NCI-H2171 (cell line): Measurements from ENCODE around the gene MIGA2.
"Not testable (repeated sequence)": the region's sequence is repeated elsewhere in the genome, so short reads cannot be mapped to it uniquely, and the experiment has no call there.

Experiments
- DNase-seq: peaks from one replicate; lab custom pipeline; 2025; lab: John Stamatoyannopoulos, UW

MIGA2 gene

GRCh38 chr9:129011761-129012181, 24.7 kb upstream of the MIGA2 start:
- DNase-seq = no peak

DNA sequence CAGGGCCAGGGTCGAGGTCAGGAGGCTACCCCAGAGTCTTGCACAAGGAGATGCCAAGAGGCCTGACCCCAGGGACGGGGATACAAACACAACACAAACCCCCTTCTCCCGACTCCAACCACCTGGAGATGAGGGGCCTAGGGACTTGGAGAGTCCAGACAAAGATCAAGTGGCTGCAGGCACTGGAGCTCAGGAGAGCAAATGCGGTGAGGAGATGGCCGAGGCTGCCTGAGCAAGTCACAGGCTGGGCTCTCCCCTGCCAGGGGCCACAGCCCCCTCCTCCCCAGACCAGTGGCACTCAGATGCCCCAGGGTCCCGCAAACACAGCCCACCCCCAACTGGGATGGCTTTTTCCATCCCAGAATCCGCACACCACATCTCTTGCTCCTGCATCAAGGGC, 24.1 kb upstream of the MIGA2 start:
- DNase-seq = no peak

GRCh38 chr9:129012893-129013448, 23.5 kb upstream of the MIGA2 start:
- DNase-seq = no peak

- DNase-seq = no peak
Observed at GRCh38 chr9:129013674-129014073, 22.8 kb upstream of the MIGA2 start.

GRCh38 chr9:129014124-129014523, 22.3 kb upstream of the MIGA2 start:
- DNase-seq = no peak

DNA sequence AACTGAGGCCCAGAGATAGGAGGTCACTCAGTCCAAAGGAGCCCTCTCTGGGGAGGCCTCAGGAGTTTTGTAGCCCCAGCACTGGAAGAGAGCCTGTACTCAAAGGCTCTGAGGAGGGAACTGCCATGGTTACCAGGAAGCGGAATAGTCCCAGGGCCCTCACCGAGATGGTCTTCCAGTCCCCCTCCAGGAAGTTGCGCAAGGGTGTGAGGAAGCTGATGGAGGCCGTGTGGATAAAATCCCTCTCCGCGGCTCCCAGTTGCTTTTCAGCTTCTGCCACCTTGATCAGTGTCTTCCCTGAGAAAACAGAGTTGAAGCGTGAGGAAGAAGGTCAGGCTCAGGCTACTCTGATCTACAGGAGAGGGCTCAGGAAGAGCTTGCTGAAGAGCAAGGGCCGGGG, 21.8 kb upstream of the MIGA2 start:
- DNase-seq = no peak

GRCh38 chr9:129021091-129021490, 15.3 kb upstream of the MIGA2 start:
- DNase-seq = no peak

DNA sequence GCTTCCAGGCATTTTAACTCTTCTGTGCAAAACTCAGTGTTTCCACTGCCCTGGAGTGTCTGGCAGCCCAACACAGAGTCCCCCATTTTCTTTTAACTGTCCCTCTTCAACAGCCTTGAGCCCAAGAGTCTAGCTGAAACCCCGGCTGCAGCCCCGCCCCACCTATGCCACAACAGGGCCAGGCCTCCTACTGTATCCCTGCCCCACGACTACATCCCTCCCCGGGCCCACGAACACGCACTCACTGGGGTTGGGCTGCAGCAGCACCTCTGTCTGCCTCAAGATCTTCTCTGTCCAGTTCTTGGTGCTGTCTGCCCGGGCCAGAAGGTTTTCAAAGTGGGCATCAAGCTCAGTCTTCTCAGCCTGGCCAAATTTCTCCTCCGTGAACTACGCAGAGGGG, 14.4 kb upstream of the MIGA2 start:
- no peak for DNase-seq

DNA sequence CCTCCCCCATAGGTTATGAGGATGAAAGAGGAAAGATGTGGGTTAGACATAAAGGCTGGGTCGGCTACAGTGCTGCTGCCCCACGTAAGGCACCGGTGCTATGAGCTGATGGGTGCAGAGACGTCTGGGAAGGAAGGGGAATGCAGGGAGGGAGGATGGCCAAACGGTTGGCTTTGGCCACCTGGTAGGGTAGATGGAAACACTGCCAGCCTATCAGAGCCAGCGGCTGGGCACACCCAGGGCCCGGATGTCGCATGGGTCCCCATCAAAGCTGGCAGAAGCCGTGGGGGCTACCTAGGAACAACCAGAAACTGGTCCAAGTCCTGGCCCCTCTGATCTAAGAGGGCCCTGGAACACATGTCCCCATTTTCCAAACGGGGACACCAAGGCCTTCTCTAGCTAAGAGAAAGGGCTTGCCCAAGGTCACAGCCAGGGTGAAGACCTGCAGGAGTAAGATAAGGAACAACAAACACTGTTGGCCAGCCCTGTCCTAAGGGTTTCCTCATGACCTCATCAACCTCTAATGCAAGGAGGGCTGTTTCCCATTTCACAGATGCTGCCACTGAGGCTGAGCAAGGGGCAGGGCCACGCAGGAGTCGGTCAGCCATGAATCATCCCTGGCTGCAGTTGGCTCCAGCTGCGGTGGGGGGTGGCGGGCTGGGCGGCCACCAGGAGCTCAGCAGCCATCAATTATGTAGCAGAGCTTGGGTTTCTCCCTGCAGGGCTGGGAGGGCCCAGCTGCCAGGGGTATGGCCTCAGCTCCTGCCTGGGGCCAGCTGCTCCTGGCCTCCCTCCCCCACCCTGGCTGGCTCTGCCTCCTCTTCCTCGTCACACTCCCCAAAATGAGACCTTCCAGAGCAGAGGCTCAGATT, 13.2 kb upstream of the MIGA2 start:
- DNase-seq = peak; percentile 51

DNA sequence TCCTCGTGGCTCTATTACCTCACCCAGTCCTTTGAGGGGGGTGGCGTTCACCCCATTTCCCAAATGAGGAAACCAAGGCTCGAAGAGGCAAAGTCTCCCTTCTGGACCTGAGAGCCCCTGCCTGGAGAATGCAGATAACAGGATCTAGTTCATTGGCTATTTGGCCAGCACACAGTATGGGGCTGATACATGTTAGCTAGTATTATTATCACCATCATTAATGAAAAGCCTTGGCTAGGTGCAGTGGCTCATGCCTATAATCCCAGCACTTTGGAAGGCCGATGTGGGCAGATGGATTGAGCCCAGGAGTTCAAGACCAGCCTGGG, 12.6 kb upstream of the MIGA2 start:
- no peak for DNase-seq

DNA sequence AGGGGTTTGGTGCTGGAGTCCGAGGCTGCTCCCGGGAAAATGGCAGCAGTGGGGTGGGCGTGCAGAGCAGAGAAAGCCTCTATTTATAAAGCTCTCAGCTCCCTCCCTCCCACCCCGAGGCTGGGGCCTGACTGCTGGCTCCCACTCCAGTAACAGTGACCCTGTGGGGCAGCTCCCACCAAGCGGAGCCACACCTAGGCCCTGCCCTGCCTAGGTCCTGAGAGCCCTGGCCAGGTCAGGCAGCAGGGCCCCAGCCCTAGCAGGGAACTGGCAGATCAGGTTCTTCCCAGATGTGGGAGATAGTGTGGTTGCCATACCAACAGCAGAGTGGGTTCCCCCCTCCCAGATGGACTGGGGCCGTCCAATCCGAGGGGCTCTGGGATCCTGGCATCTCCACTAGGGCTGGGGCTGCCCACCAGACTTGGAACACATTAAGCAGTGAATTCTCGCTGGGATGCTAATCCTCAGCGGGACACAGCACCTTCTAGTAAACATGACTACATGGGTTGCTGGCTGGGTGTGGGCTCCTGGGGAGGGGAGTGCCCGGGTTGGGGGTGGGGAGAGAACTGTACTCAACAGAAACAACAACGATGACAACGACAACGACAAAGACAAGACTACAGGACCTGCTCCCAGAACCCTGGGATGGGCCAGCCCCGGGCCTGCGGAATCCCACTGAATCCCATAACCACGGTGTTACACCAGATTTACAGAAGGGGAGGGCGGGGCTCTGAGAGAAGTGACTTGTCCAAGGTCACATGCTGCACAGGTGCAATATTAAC, 9.8 kb upstream of the MIGA2 start:
- no peak for DNase-seq

- DNase-seq = no peak
Observed at GRCh38 chr9:129027224-129027684, 9.2 kb upstream of the MIGA2 start.

DNA sequence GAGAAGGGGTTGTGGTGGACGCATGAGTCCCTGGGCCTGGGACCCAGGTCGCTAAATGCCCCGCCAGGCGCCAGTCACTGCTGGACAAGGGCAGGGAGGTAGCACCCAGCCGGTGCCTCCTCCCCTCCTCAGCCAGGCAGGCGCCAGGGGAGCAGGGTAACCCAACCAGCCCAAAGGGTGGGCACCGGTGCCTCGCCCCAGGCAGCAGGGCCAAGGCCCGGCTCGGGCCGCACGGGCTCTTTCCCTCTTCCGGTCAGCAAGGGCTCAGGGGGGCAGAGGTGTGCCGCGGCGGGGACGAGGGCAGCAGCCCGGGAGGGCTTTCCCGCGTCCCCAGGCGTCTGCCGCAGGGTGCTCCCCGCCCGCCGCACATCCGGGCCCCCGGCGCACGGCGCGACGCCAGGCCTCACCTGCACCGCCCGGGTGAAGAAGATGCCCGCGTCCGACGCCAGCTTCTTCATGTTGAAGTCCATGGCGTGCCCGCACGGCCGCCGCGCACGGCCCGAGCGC, 8.7 kb upstream of the MIGA2 start:
- peak; percentile 84 for DNase-seq

DNA sequence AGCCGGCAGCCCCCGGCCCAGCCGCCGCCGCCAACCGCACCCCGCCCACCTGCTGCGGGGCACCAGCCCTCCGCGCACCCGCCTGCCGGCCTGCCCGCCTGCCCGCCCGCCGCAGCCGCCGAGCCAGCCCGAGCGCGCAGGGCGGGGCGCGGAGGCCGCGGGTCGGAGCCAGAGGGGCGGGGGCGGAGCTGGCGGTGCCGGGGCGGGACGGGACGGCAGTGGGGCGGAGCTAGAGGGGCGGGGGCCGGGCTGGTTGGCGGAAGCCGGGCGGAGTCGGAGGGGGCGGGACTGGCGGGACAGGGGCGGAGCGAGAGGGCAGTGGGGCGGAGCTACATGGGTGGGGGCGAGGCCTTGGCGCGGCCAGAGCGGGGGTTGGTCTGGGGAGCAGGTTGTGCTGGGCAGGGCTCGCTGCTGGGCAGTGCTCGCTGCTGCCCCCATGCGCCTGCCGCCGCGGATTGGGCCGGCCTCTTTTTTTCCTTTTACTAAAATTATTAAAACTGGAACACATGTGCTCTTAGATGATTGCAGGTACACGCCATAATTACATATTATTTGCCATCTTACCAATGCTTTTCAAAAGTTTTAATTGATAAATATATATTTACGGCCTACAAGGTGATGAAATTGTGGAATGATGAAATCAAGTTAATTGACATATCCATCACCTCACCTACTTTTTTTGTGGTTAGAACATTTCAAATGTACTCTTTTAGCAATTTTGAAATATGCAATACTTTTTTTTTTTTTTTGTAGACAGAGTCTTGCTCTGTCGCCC, 8.0 kb upstream of the MIGA2 start, which contains the start of gene SH3GLB2:
SH3GLB2 (minus strand) TSS at position 140 of the 775 bp plus-strand sequence. CDS start 177 bp downstream, outside the sequence.
- DNase-seq = peak; percentile 94

DNA sequence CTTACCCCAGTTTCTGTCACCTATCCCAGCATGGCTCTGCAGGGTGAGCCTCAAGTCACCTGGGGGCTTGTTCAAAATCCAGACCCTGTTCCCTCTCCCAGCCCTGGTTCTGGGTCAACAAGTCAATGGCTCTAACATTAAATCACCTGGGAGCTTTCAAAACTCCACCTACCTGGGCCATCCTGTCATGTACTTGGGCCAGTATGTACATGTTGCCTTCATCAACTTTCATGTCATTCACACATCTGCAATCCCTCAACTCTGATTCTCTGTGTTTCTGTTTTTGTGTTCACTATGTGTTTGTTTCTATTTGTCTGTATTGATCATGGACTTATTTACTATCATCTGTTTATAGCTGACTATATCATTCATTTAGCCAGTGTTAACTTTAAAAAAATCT, 6.2 kb upstream of the MIGA2 start:
- DNase-seq = no peak

DNA sequence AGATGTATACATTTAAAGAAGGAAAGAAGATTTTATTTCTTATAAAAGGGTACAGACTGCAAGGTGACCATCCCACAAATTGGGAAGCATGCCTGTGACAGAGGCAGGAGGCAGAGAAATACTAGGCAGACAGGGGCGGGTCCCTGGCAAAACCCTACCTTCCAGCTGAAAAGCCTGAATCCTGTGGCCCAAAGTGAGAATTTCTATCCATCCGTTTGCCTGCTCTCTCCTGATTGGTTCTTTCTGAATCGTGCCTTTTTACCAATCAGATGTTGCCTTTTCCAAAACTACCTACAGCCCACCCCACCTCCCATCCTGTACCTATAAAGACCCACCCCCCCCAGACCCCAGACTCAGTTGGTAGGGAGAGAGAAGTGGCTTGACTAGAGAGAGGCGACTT, 4.9 kb upstream of the MIGA2 start:
- no peak for DNase-seq

- DNase-seq = no peak
Observed at GRCh38 chr9:129032541-129033159, 3.8 kb upstream of the MIGA2 start.

DNA sequence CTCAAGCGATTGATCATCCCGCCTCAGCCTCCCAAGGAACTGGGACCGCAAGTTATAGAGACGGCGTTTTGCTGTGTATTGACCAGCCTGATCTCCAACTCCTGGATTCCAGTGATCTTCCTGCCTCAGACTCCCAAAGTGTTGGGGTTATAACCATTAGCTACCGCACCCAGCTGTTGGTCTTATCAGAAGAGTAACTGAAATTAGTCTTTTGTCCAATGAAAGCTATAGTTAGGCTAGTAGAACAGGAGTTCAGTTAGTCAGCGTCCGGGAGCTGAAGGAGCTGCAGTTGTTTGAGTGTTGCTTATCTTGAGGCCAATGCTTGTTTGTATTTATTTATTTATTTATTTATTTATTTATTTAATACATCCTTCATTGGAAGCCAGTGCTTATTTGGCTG, 3.2 kb upstream of the MIGA2 start:
- no peak for DNase-seq

GRCh38 chr9:129035838-129036237, 588 bp upstream of the MIGA2 start:
- not testable (repeated sequence) for DNase-seq

DNA sequence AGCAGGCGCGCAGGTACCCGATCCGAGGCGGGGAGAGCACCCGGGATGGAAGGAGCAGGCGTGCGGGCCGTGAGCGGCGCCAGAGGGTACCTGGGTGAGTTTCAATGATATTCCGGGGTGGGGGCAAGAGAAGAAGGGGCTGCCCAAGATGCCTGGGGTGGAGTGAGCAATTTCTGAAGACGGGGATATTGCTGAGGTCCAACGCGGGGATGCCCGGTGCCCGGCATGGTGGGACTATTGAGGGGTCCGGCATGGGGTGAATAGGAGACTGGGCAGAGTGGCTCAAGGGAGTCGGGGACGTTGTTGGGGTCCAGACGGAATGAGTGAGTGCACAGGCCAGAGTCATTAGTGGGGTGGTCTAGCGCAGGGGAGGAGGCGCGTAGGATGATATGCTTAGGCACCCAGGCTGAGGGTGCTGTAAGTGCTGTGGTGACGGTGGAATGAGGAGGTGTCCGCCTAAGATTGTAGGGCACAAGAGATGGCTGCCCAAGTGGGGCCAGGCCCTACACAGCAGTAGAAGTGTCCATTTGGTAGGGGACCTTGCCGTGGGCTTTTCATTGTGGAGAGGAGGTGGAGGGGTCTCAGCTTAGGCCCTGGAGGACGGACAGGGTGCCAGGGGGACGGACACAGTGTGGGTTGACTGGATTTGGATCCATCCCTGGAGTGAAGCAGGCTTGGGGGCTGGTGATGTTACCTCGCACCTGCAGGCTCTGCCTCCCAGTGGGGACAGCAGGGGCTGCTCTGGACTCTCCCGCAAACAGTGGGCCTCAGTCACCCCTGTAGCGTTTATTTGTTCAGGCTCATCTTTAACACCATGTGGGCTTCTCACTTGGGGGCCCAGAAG, 719 bp downstream of the MIGA2 start:
- DNase-seq = no peak

DNA sequence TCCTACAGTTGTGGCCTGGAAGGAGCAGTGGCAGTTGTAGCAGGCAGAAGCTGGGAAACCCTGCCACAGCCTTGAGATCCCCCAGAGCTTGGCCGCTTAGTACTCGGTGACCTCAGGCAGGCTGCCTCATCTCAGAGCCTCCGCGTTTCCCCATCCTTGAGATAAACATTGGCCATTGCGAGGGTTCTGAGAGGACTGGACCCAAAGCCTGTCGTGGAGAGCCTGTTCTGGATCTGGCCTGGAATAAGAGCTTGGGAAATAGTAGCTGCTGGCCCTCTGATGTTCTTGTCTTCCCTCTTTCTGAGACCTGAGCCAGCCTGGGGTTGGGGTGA, 1.3 kb downstream of the MIGA2 start:
- no peak for DNase-seq
